Globus pallidus (tissue), 1 donor: ENCODE data around the gene BCL3.

Experiments used
- DNase-seq: peaks from one replicate; pipeline ENCODE4 v3.0.0-alpha.2; 2015; ENCODE audit warnings: low spot score

BCL3 gene

GRCh38 chr19:44741841-44742329, 6.6 kb upstream of the BCL3 start:
- DNase-seq, result peak; percentile 87

- DNase-seq, result no peak
Observed at GRCh38 chr19:44742330-44743061, 6.0 kb upstream of the BCL3 start.

- DNase-seq, result no peak
Observed at GRCh38 chr19:44744871-44745332, 3.6 kb upstream of the BCL3 start.

- DNase-seq, result no peak
Observed at GRCh38 chr19:44745341-44745831, 3.1 kb upstream of the BCL3 start.

- DNase-seq, result no peak
Observed at GRCh38 chr19:44745887-44746600, 2.5 kb upstream of the BCL3 start.

GRCh38 chr19:44746616-44746945, 1.9 kb upstream of the BCL3 start:
- DNase-seq, result no peak

- DNase-seq, result peak; percentile 67
Observed at GRCh38 chr19:44746946-44747738, 1.4 kb upstream of the BCL3 start.

GRCh38 chr19:44747739-44748425, 626 bp upstream of the BCL3 start:
- peak; percentile 32 for DNase-seq

GRCh38 chr19:44749292-44749691, 784 bp downstream of the BCL3 start:
- DNase-seq, result no peak

- DNase-seq, result no peak
Observed at GRCh38 chr19:44749994-44750393, 1.5 kb downstream of the BCL3 start.

GRCh38 chr19:44752123-44752815, 3.8 kb downstream of the BCL3 start:
- DNase-seq, result no peak

GRCh38 chr19:44752816-44753625, 4.5 kb downstream of the BCL3 start:
- peak; percentile 50 for DNase-seq

- DNase-seq, result no peak
Observed at GRCh38 chr19:44753626-44753931, 5.1 kb downstream of the BCL3 start.

- no peak for DNase-seq
Observed at GRCh38 chr19:44753932-44754749, 5.6 kb downstream of the BCL3 start.

- no peak for DNase-seq
Observed at GRCh38 chr19:44754750-44755080, 6.2 kb downstream of the BCL3 start.

GRCh38 chr19:44755219-44755618, 6.7 kb downstream of the BCL3 start:
- no peak for DNase-seq

- no peak for DNase-seq
Observed at GRCh38 chr19:44756089-44756562, 7.6 kb downstream of the BCL3 start.

GRCh38 chr19:44757057-44757734, 8.7 kb downstream of the BCL3 start:
- no peak for DNase-seq
